Endothelial cell of umbilical vein (primary cell): ENCODE data around the gene RPEL1. TPM values are rescaled to one million over a fixed set of nuclear protein-coding genes. Genes with fewer than 3 reads are reported as not detected.

Experiments used
- BruUV-seq: library from RNA; stranded (reverse); fragments of 400-500 nt; replicated peaks from 2 replicates; lab custom pipeline; 2021; lab: Mats Ljungman, UMichigan
- CTCF ChIA-PET: fragments of 300-600, 350-600 bp; sonication (Branson Sonifier 250); formaldehyde crosslinking; loops from one replicate; lab custom pipeline; 2021; ENCODE audit warnings: antibody characterized with exemption, inconsistent platforms; lab: Charles Lee
- POLR2A ChIA-PET: fragments of 300-600, 350-600 bp; sonication (Branson Sonifier 250); formaldehyde crosslinking; loops from one replicate; lab custom pipeline; 2021; ENCODE audit warnings: antibody characterized with exemption, inconsistent platforms; lab: Charles Lee
- DNase-seq: peaks from one replicate; pipeline ENCODE4 v3.0.0-alpha.2; 2011; ENCODE audit warnings: low read depth, low spot score
- FAIRE-seq: peaks from 2 replicates; lab custom pipeline; 2011; peaks lifted over from hg19 to GRCh38; lab: Jason Lieb, UNC
- H2AFZ ChIP-seq: 2 replicates; pipeline ENCODE4 v1.6.0; 2012; ENCODE audit warnings: low read depth, low read length, control low read depth, inconsistent platforms
- H3K27ac ChIP-seq: 2 replicates; pipeline ENCODE4 v1.5.1; 2011; ENCODE audit warnings: low read depth, mild to moderate bottlenecking, control low read depth, low read length, moderate library complexity; ENCODE audit not compliant: insufficient read depth
- H3K27me3 ChIP-seq, 2 experiments: 2 replicates each; pipeline versions ENCODE4 v1.6.0 to v1.6.1; 2011; ENCODE audit warnings: low read length in 2 of 2, mixed read lengths in 1 of 2; ENCODE audit not compliant: control insufficient read depth in 2 of 2, insufficient read depth in 2 of 2
- H3K36me3 ChIP-seq, 2 experiments: 2 replicates in 1 of 2; 3 replicates in 1 of 2; pipeline ENCODE4 v1.5.1; 2011; ENCODE audit warnings: low read length in 2 of 2, mild to moderate bottlenecking in 1 of 2, moderate library complexity in 1 of 2; ENCODE audit not compliant: control insufficient read depth in 2 of 2, insufficient read depth in 2 of 2; ENCODE audit errors: extremely low read depth in 1 of 2
- H3K4me1 ChIP-seq: 3 replicates; pipeline ENCODE4 v1.5.1; 2011; ENCODE audit warnings: mild to moderate bottlenecking, low read length; ENCODE audit not compliant: control insufficient read depth, insufficient read depth; ENCODE audit errors: extremely low read depth
- H3K4me2 ChIP-seq: 2 replicates; pipeline ENCODE4 v1.6.1; 2011; ENCODE audit warnings: low read length, control low read depth, mixed read lengths; ENCODE audit not compliant: insufficient read depth
- H3K4me3 ChIP-seq, 3 experiments: fragments of 200-600 bp in 1 of 3; sonication (generic), shearing (Covaris generic) in 1 of 3; replicated peaks in 1 of 3; 2 replicates each; pipeline ENCODE4 v1.5.1; 2011 to 2016; ENCODE audit warnings: control low read depth in 3 of 3, low read length in 3 of 3, mild to moderate bottlenecking in 2 of 3, inconsistent platforms in 1 of 3, low read depth in 1 of 3, moderate library complexity in 1 of 3; ENCODE audit not compliant: insufficient read depth in 1 of 3
- H3K79me2 ChIP-seq: 2 replicates; pipeline ENCODE4 v1.6.0; 2012; ENCODE audit warnings: low read length, inconsistent platforms; ENCODE audit not compliant: control insufficient read depth, insufficient read depth
- H3K9ac ChIP-seq: replicated peaks from 2 replicates; pipeline ENCODE3; 2011; ENCODE audit warnings: low read length, control low read depth; ENCODE audit not compliant: insufficient read depth; ENCODE audit errors: extremely low read depth
- H3K9me1 ChIP-seq: replicated peaks from 3 replicates; pipeline ENCODE4 v1.6.0; 2011; ENCODE audit warnings: mild to moderate bottlenecking, low read length; ENCODE audit not compliant: control insufficient read depth, insufficient read depth; ENCODE audit errors: extremely low read depth
- H3K9me3 ChIP-seq: replicated peaks from 2 replicates; pipeline ENCODE4 v1.5.1; 2012; ENCODE audit warnings: low read length, inconsistent platforms; ENCODE audit not compliant: control insufficient read depth, insufficient read depth
- H4K20me1 ChIP-seq: replicated peaks from 2 replicates; pipeline ENCODE3; 2011; ENCODE audit warnings: mild to moderate bottlenecking, low read length; ENCODE audit not compliant: control insufficient read depth, insufficient read depth; ENCODE audit errors: extremely low read depth
- EZH2 ChIP-seq: IDR thresholded peaks from 2 replicates; pipeline ENCODE4 v1.6.1; 2012; ENCODE audit warnings: borderline replicate concordance, low read depth, mild to moderate bottlenecking, moderate library complexity, low read length, inconsistent platforms; ENCODE audit not compliant: severe bottlenecking
- FOS ChIP-seq: IDR thresholded peaks from 2 replicates; pipeline ENCODE4 v1.6.1; 2011; ENCODE audit warnings: mild to moderate bottlenecking, low read length, moderate library complexity, borderline replicate concordance; ENCODE audit not compliant: insufficient read depth
- dilution Hi-C: fragments of 300-500 bp; cut with MboI; formaldehyde crosslinking; loops from one replicate; pipeline ENCODE4 v1.15.0; 2019; ENCODE audit warnings: low sequenced_read_pairs; ENCODE audit not compliant: extremely low pct_ligation_motif_present
- intact Hi-C: fragments of 100-400 bp; cut with micrococcal nuclease; formaldehyde crosslinking; loops from one replicate; pipeline ENCODE4 v1.10.0; 2022
- polyA plus RNA-seq, 4 experiments: library from polyadenylated mRNA; depleted of rRNA in 3 of 4; stranded (reverse) in 3 of 4; unstranded in 1 of 4; fragments of >200 nt; gene quantifications; 2 replicates each; pipeline versions ENCODE4 v1.2.1 to v1.2.3, GENCODE V29; 2011 to 2012; ENCODE audit warnings: missing spikeins in 1 of 4
- total RNA-seq: library from RNA; stranded (reverse); gene quantifications from 2 replicates; pipeline ENCODE4 v1.2.3, GENCODE V29; 2021
- TF ChIP-seq, protein P1 (sequence below), 2 donors: IDR thresholded peaks; 1 replicate in 1 of 2; 2 replicates in 1 of 2; pipeline ENCODE4 v1.5.1; 2011; ENCODE audit warnings: low read length in 2 of 2, mild to moderate bottlenecking in 2 of 2, moderate library complexity in 2 of 2, control low read depth in 1 of 2, inconsistent platforms in 1 of 2, low read depth in 1 of 2; ENCODE audit not compliant: insufficient read depth in 1 of 2; ENCODE audit errors: extremely low read depth in 1 of 2
- TF ChIP-seq, protein P2 (sequence below): IDR thresholded peaks from 2 replicates; pipeline ENCODE4 v1.6.1; 2011; ENCODE audit not compliant: insufficient read depth, insufficient read length

Gene RPEL1
- total and polyA plus RNA-seq, 2 donors (not counting 3 experiments of a cell fraction or from before 2014, with no cell fraction given), result 0.04 TPM; not detected in 1

DNA sequence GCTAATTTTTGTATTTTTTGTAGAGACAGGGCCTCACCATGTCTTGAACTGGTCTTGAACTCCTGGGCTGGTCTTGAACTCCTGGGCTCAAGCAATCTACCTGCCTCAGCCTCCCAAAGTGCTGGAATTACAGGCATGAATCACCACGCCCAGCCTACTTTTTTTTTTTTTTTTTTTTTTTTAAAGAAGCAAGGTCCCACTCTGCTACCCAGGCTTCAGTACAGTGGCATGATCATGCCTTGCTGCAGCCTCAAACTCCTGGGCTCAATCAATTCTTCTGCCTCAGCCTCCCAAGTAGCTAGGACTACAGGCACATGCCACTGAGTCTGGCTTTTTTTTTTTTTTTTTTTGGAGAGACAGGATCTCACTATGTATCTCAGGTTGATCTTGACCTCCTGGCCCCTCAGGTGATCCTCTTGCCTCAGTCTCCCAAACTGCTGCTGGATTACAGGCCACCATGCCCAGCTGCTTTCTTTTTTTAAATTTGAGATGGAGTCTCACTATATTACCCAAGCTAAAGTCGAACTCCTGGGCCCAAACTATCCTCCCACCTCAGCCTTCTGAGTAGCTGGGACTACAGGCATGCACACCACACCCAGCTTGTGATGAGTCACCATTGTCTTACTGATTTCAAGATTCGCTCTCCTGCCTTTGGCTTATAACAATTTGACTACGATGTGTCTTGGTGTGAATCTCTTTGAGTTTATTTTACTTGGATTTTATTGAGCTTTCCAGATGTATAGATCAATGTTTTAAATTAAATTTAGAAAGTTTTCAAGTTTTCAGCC is 9.0 kb downstream of the RPEL1 start:
- FAIRE-seq (no peak), DNase-seq (no peak)
- Histone ChIP-seq H3K27me3 (no peaks in the 10 kb centered on the region), H3K4me3 (no peak overlapping the region), H3K4me1 (no peaks in the 10 kb centered on the region), H3K9me3 (no peaks in the 10 kb centered on the region), H3K9me1 (no peaks in the 10 kb centered on the region), H3K9ac (no peak overlapping the region), H3K4me2 (no peak overlapping the region), H4K20me1 (no peaks in the 10 kb centered on the region), H3K27ac (no peak overlapping the region), H3K36me3 (no peaks in the 10 kb centered on the region), H3K79me2 (no peaks in the 10 kb centered on the region), H2AFZ (no peak overlapping the region)
- dilution Hi-C loops, result no loop called here
- no TSS peak for BruUV-seq
- ChIA-PET CTCF (interaction anchor here (1.3 to 1.6 kb wide), 3 partner anchors 9 to 337 kb away, joined by 3 to 9 read pairs (median 4); partner anchors contain the start of gene CNNM2), POLR2A (no interaction called here)
- intact Hi-C loops, result no loop called here
- TF ChIP-seq FOS, result no peak
- TF ChIP-seq EZH2, result no peak
- TF ChIP-seq, protein P1, sequence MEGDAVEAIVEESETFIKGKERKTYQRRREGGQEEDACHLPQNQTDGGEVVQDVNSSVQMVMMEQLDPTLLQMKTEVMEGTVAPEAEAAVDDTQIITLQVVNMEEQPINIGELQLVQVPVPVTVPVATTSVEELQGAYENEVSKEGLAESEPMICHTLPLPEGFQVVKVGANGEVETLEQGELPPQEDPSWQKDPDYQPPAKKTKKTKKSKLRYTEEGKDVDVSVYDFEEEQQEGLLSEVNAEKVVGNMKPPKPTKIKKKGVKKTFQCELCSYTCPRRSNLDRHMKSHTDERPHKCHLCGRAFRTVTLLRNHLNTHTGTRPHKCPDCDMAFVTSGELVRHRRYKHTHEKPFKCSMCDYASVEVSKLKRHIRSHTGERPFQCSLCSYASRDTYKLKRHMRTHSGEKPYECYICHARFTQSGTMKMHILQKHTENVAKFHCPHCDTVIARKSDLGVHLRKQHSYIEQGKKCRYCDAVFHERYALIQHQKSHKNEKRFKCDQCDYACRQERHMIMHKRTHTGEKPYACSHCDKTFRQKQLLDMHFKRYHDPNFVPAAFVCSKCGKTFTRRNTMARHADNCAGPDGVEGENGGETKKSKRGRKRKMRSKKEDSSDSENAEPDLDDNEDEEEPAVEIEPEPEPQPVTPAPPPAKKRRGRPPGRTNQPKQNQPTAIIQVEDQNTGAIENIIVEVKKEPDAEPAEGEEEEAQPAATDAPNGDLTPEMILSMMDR (IDR thresholded peaks at IDR 0.05; ENCODE audit: extremely low read depth in 1 of 2, insufficient read depth in 1 of 2, low read depth in 1 of 2, low read length in 2 of 2), result no peak

DNA sequence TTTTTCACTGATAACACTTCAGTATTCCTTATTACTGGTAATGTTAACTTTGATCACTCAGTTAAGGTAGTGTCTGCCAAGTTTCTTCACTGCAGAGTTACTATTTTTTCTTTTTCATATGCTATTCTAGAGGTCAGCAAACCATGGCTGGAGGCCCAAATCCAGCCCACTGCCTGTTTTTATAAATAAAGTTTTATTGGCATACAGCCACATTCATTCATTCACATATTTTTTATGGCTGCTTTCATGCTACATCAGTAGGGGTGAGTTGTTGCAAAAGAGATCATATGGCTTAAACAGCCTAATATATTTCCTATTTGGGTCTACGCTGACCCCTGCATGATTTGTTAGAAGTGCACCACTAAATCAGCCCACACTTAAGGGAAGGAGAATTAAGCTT is 10.9 kb downstream of the RPEL1 start:
- Histone ChIP-seq H3K4me2 (no peak overlapping the region), H3K79me2 (no peaks in the 10 kb centered on the region), H3K9me1 (no peaks in the 10 kb centered on the region), H3K9me3 (no peaks in the 10 kb centered on the region), H3K27ac (no peak overlapping the region), H2AFZ (no peak overlapping the region), H3K9ac (no peak overlapping the region), H4K20me1 (no peaks in the 10 kb centered on the region), H3K4me3 (no peak overlapping the region), H3K36me3 (no peaks in the 10 kb centered on the region), H3K4me1 (no peaks in the 10 kb centered on the region), H3K27me3 (no peaks in the 10 kb centered on the region)
- FAIRE-seq, result no peak
- intact Hi-C loops, result no loop called here
- DNase-seq, result no peak
- BruUV-seq, result no TSS peak
- CTCF ChIA-PET, result interaction anchor here (0.7 kb wide), 1 partner anchor 1069 kb away, joined by 4 read pairs; no protein-coding TSS in a partner anchor
- dilution Hi-C loops, result no loop called here
- TF ChIP-seq, protein P2, sequence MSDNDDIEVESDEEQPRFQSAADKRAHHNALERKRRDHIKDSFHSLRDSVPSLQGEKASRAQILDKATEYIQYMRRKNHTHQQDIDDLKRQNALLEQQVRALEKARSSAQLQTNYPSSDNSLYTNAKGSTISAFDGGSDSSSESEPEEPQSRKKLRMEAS, result no peak
- POLR2A ChIA-PET, result no interaction called here
